ENCODE results near the gene ESR1. TPM values are rescaled to one million over a fixed set of nuclear protein-coding genes. Genes with fewer than 3 reads are reported as not detected.
"Not testable (repeated sequence)": the region's sequence is repeated elsewhere in the genome, so short reads cannot be mapped to it uniquely, and the experiment has no call there.

Gene ESR1
- total and polyA plus RNA-seq, 5 experiments from 2014 or later: 0.11 to 2.8 (median 0.44) TPM

DNA sequence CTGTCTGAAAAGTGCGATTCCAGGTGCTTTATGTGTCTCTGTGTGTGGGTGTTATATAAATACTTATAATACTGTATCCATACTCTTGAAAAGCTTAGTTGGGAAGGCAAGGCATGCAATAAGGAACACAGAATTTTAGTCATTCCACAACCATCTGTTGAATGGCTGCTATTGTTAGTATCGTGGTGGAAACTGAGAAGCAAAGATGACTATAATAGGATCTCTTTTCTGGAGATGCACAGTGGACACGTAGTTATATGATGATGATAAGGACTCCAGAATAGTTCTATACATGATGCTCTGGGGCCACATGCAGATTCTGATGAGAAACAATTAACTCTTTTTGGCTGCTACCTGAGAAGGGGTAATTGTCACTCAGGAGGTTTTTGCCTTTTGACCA, 25.2 kb downstream of the ESR1 start:
- no peak overlapping the region for H3K27ac Mint-ChIP-seq
- no peaks in the 10 kb centered on the region for H3K36me3 Mint-ChIP-seq
- peaks cover 0 to 4% (median 0%) of the 10 kb centered on the region in 9 donors for H3K9me3 Mint-ChIP-seq
- no peak for DNase-seq
- ATAC-seq: no peak
- POLR2A ChIA-PET: no interaction called here
- H3K4me1 Mint-ChIP-seq: no peaks in the 10 kb centered on the region
- H3K4me3 Mint-ChIP-seq: no peak overlapping the region
- peaks cover 0 to 11% (median 3%) of the 10 kb centered on the region in 5 donors for H3K27me3 Mint-ChIP-seq

DNA sequence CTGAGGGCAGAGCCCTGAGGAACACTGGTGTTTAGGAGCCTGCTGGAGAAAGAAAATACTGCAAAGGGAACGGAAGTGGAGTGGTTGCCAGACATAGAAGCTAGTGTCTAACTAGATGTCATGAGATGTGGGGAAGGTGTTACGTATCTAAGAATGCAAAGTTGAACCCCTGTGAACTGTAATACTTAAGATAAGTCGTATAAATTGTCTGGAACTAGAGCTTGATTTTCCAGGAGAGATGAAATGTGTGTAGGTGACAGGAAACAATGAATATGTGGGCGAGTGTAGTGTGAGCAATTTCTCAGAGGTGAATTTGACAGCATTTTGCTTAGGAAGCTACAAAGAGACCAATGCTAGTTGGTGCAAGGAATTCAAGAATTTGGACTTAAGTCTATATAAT, 27.9 kb downstream of the ESR1 start:
- no peaks in the 10 kb centered on the region for H3K36me3 Mint-ChIP-seq
- POLR2A ChIA-PET: no interaction called here
- DNase-seq: no peak
- H3K4me3 Mint-ChIP-seq: no peak overlapping the region
- H3K4me1 Mint-ChIP-seq: no peaks in the 10 kb centered on the region
- ATAC-seq: no peak
- H3K27ac Mint-ChIP-seq: no peak overlapping the region
- peaks cover 0 to 10% (median 3%) of the 10 kb centered on the region in 5 donors for H3K27me3 Mint-ChIP-seq
- H3K9me3 Mint-ChIP-seq: peaks cover 0 to 4% (median 0%) of the 10 kb centered on the region in 9 donors

DNA sequence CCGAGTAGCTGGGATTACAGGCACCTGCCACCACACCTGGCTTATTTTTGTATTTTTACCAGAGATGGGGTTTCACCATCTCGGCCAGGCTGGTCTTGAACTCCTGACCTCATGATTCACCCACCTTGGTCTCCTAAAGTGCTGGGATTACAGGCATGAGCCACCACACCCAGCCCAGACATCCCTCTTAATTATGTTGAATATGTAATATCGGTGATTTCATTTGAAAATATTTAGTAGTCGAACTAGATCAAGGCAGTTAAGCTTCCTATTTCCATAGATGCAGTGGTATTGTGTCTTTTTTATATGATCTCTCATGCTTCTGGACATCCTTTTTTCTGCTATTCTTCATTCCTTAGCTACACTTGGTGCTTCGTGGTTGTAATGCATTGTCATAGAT, 29.7 kb downstream of the ESR1 start:
- Mint-ChIP-seq H3K4me3 (no peak overlapping the region), H3K27me3 (peaks cover 0 to 14% (median 3%) of the 10 kb centered on the region in 5 donors), H3K27ac (no peak overlapping the region), H3K36me3 (no peaks in the 10 kb centered on the region), H3K9me3 (peaks cover 0 to 4% (median 0%) of the 10 kb centered on the region in 9 donors), H3K4me1 (no peaks in the 10 kb centered on the region)
- DNase-seq (no peak), ATAC-seq (no peak)
- POLR2A ChIA-PET: no interaction called here

DNA sequence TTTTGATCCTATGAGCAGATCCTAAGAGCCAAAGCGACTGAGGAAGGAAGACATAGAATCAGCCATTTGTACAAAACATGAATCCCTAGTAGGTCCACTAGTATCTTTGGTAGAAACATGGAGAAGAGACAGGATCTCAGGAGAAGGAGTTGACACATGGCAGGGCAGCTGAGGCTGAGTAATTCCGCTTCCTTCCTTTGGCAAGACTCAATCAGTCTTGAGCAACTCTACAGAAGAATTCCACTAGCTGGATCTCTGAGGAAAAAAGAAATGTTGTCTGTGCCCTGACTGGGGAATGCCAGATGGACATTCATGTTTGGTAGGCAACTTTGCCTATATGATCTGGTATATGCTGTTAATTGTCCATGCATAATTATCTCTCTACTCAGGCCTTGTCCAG, 35.3 kb downstream of the ESR1 start:
- H3K9me3 Mint-ChIP-seq: peaks cover 0 to 6% (median 0%) of the 10 kb centered on the region in 9 donors
- no peak overlapping the region for H3K27ac Mint-ChIP-seq
- no peaks in the 10 kb centered on the region for H3K36me3 Mint-ChIP-seq
- ATAC-seq: no peak
- DNase-seq: no peak
- H3K27me3 Mint-ChIP-seq: peaks cover 0 to 8% (median 1%) of the 10 kb centered on the region in 5 donors
- POLR2A ChIA-PET: no interaction called here
- H3K4me3 Mint-ChIP-seq: no peak overlapping the region
- no peaks in the 10 kb centered on the region for H3K4me1 Mint-ChIP-seq

GRCh38 chr6:151847064-151847463, 39.6 kb downstream of the ESR1 start:
- Mint-ChIP-seq H3K4me1 (no peaks in the 10 kb centered on the region), H3K9me3 (peaks cover 0 to 12% (median 3%) of the 10 kb centered on the region in 9 donors), H3K27ac (no peak overlapping the region), H3K27me3 (peaks cover 0 to 8% (median 1%) of the 10 kb centered on the region in 5 donors), H3K4me3 (no peak overlapping the region), H3K36me3 (peaks cover 0 to 5% (median 0%) of the 10 kb centered on the region in 3 donors)
- POLR2A ChIA-PET: no interaction called here
- ATAC-seq (no peak), DNase-seq (no peak)

DNA sequence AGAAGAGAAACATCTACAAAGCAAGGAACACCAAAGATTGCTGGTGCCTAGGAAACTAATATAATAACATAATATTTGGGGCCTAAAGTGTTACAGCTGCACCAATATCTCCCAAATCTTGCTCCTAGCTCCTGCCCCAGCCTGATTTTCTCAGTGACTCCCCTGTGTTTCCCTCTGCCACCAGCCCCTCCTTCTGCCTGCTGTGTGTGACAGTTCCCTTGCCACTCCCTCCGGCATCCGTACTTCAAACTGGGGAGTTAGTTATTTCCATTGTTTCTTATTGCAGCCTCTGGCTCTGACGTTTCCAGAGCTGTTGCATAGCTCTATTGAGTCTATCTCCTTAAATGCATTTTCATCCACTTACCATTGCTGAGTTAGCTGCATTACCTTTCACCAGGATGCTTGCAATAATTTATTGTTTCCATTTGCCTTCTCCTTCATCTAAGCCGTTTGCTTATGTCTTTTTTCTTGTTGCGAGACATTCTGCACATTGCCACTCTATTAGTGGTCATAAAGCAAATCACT, 43.1 kb downstream of the ESR1 start:
- Mint-ChIP-seq H3K27ac (no peak overlapping the region), H3K4me3 (no peak overlapping the region), H3K4me1 (no peaks in the 10 kb centered on the region), H3K9me3 (peaks cover 0 to 12% (median 3%) of the 10 kb centered on the region in 9 donors), H3K36me3 (peaks cover 0 to 5% (median 0%) of the 10 kb centered on the region in 3 donors), H3K27me3 (peaks cover 0 to 8% (median 0%) of the 10 kb centered on the region in 5 donors)
- ATAC-seq: no peak
- POLR2A ChIA-PET: no interaction called here
- DNase-seq: no peak

DNA sequence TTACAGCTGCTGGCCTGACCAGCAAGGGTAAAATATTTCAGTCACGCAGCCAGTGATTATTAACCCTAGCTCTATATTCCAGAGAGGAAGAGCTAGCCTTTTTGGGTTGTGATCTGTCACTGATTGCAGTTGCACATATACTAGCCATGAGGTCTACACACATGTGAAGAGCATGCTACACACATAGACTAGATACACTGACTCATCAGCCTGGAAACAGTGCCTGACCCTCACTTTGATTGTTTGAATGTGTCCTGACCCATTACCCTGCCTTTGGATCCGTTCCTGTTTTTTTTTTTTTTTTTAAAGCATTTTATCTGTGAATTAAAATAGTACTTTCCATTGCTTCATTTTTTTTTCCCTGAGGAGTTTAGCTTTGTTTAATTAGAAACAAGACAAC, 50.8 kb downstream of the ESR1 start:
- POLR2A ChIA-PET: no interaction called here
- Mint-ChIP-seq H3K27me3 (no peaks in the 10 kb centered on the region), H3K4me1 (no peaks in the 10 kb centered on the region), H3K36me3 (no peaks in the 10 kb centered on the region), H3K9me3 (no peaks in the 10 kb centered on the region), H3K4me3 (no peak overlapping the region), H3K27ac (no peak overlapping the region)
- no peak for DNase-seq
- no peak for ATAC-seq

GRCh38 chr6:151862461-151862860, 55.0 kb downstream of the ESR1 start:
- H3K27me3 Mint-ChIP-seq: peaks cover 0 to 4% (median 0%) of the 10 kb centered on the region in 5 donors
- peaks cover 0 to 15% (median 2%) of the 10 kb centered on the region in 9 donors for H3K9me3 Mint-ChIP-seq

DNA sequence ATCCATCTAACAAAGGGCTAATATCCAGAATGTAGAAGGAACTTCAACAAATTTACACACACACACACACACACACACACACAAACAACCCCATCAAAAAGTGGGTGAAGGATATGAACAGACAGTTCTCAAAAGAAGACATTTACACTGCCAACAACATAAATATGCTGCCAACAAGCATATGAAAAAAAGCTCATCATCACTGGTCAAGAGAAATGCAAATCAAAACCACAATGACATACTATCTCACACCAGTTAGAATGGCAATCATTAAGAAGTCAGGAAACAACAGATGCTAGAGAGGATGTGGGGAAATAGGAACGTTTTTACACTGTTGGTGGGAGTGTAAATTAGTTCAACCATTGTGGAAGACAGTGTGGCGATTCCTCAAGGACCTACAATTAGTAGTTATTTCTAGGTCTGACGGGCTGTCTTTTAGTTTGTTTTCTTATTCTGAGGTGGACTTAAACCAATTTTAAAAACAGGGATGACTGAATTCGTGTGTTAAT, 59.9 kb downstream of the ESR1 start:
- H3K36me3 Mint-ChIP-seq, H3K27me3 Mint-ChIP-seq, H3K4me1 Mint-ChIP-seq, POLR2A ChIA-PET, H3K4me3 Mint-ChIP-seq, DNase-seq, ATAC-seq, H3K27ac Mint-ChIP-seq: not testable (repeated sequence)
- H3K9me3 Mint-ChIP-seq: peaks cover 0 to 20% (median 7%) of the 10 kb centered on the region in 9 donors

More at GRCh38 chr6:151862461-151862860, 55.0 kb downstream of the ESR1 start:
- peaks cover 0 to 5% (median 2%) of the 10 kb centered on the region in 3 donors for H3K36me3 Mint-ChIP-seq
- POLR2A ChIA-PET: no interaction called here
- H3K27ac Mint-ChIP-seq: no peak overlapping the region
- H3K4me1 Mint-ChIP-seq: no peaks in the 10 kb centered on the region
- ATAC-seq (no peak), DNase-seq (no peak)
- no peak overlapping the region for H3K4me3 Mint-ChIP-seq

DNA sequence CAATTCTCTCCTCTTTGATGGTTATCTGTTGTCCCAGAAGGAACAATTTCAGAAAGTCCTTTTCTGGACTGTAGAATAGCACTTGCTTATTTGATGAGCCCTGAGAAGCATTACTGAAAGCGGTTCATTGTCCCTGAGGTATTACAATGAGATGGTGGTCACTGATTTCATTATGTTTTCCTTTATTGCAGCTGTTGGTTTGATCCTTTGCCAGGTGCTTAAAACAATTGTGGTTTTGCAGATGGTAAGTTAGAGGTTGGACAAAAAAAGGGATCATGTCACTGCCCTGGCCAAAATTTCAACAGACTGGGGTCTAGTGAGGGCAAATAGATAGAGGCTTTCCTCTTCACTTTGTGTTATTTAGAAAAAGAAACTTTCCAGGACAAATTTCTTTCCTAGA, 61.9 kb downstream of the ESR1 start:
- no peak overlapping the region for H3K27ac Mint-ChIP-seq
- no peaks in the 10 kb centered on the region for H3K4me1 Mint-ChIP-seq
- H3K4me3 Mint-ChIP-seq: no peak overlapping the region
- ATAC-seq: no peak
- peaks cover 0 to 9% (median 2%) of the 10 kb centered on the region in 3 donors for H3K36me3 Mint-ChIP-seq
- POLR2A ChIA-PET: no interaction called here
- H3K27me3 Mint-ChIP-seq: peaks cover 0 to 12% (median 0%) of the 10 kb centered on the region in 5 donors
- DNase-seq: no peak
- H3K9me3 Mint-ChIP-seq: peaks cover 0 to 20% (median 8%) of the 10 kb centered on the region in 9 donors

- Mint-ChIP-seq H3K4me3 (no peak overlapping the region), H3K36me3 (peaks cover 0 to 9% (median 0%) of the 10 kb centered on the region in 3 donors), H3K27me3 (peaks cover 0 to 12% (median 0%) of the 10 kb centered on the region in 5 donors), H3K4me1 (no peaks in the 10 kb centered on the region), H3K9me3 (peaks cover 0 to 20% (median 8%) of the 10 kb centered on the region in 9 donors), H3K27ac (no peak overlapping the region)
- POLR2A ChIA-PET: no interaction called here
- no peak for DNase-seq
- ATAC-seq: no peak
These were observed 62.3 kb downstream of the ESR1 start for GRCh38 chr6:151869787-151870186.

- Mint-ChIP-seq H3K9me3 (peaks cover 0 to 16% (median 7%) of the 10 kb centered on the region in 9 donors), H3K4me3 (no peak overlapping the region), H3K27me3 (peaks cover 0 to 13% (median under 1%) of the 10 kb centered on the region in 5 donors), H3K27ac (no peak overlapping the region), H3K36me3 (peaks cover 0 to 5% (median 0%) of the 10 kb centered on the region in 3 donors), H3K4me1 (no peaks in the 10 kb centered on the region)
- ATAC-seq: no peak
- DNase-seq: no peak
- POLR2A ChIA-PET: no interaction called here
These were observed 62.9 kb downstream of the ESR1 start for GRCh38 chr6:151870375-151870774.

GRCh38 chr6:151875524-151875923, 68.0 kb downstream of the ESR1 start:
- Mint-ChIP-seq H3K4me3 (no peak overlapping the region), H3K9me3 (peaks cover 0 to 5% (median 0%) of the 10 kb centered on the region in 9 donors), H3K4me1 (peaks cover 0 to 2% (median 0%) of the 10 kb centered on the region in 4 donors), H3K27ac (no peak overlapping the region), H3K27me3 (peaks cover 0 to 17% (median 0%) of the 10 kb centered on the region in 5 donors), H3K36me3 (no peaks in the 10 kb centered on the region)
- DNase-seq: no peak
- no peak for ATAC-seq
- POLR2A ChIA-PET: no interaction called here

GRCh38 chr6:151876122-151876521, 68.6 kb downstream of the ESR1 start:
- Mint-ChIP-seq H3K36me3 (no peaks in the 10 kb centered on the region), H3K27me3 (peaks cover 0 to 17% (median 0%) of the 10 kb centered on the region in 5 donors), H3K4me1 (peaks cover 0 to 2% (median 0%) of the 10 kb centered on the region in 4 donors), H3K9me3 (peaks cover 0 to 5% (median 0%) of the 10 kb centered on the region in 9 donors), H3K4me3 (no peak overlapping the region), H3K27ac (no peak overlapping the region)
- DNase-seq (no peak), ATAC-seq (no peak)
- POLR2A ChIA-PET: no interaction called here

Data from naive thymus-derived CD8-positive, alpha-beta T cell (primary cell).